Measurements from ENCODE around the gene KLHDC10.

DNA sequence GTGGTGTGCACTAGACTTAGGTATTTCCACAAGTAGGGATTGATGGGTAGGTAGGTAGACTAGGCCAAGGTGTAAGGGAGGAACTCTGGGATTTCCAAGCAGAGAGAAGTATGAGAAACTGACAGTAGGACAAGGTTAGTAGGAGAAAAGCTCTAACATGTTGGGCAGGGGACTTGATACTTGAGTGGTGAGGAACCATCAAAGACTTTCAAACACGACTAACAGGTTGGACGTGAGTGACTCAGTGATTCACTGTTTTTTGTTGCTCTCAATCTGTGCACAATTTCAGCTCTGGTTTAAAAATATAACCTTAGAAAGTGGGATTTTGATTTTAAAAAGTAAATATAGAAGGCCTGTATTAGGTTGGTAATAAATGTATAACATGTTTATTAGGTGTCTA is 44.4 kb downstream of the KLHDC10 start:
- TF ChIP-seq CTCF (conservative IDR thresholded peaks at IDR 0.05; ENCODE audit: low read depth, low read length) (no peak), EZH2 (IDR thresholded peaks at IDR 0.05; ENCODE audit: low read length, unreplicated experiment) (no peak), EZH2phosphoT487 (IDR thresholded peaks at IDR 0.05; ENCODE audit: borderline replicate concordance, low read length) (no peak)
